GDM1 (cell line): ENCODE measurements around the gene GNG13.
"Not testable (repeated sequence)": the region's sequence is repeated elsewhere in the genome, so short reads cannot be mapped to it uniquely, and the experiment has no call there.

Experiments
- DNase-seq: peaks from one replicate; lab custom pipeline; 2025; lab: John Stamatoyannopoulos, UW

GNG13 gene

GRCh38 chr16:760545-761343 lies 39.8 kb downstream of the GNG13 start, which contains the start of gene MSLN:
TSS of gene MSLN (plus strand) at chr16:760734. CDS start at chr16:762681, 1,947 bp downstream.
- DNase-seq: no peak

- DNase-seq: no peak
Observed at GRCh38 chr16:760065-760464, 40.5 kb downstream of the GNG13 start.

DNA sequence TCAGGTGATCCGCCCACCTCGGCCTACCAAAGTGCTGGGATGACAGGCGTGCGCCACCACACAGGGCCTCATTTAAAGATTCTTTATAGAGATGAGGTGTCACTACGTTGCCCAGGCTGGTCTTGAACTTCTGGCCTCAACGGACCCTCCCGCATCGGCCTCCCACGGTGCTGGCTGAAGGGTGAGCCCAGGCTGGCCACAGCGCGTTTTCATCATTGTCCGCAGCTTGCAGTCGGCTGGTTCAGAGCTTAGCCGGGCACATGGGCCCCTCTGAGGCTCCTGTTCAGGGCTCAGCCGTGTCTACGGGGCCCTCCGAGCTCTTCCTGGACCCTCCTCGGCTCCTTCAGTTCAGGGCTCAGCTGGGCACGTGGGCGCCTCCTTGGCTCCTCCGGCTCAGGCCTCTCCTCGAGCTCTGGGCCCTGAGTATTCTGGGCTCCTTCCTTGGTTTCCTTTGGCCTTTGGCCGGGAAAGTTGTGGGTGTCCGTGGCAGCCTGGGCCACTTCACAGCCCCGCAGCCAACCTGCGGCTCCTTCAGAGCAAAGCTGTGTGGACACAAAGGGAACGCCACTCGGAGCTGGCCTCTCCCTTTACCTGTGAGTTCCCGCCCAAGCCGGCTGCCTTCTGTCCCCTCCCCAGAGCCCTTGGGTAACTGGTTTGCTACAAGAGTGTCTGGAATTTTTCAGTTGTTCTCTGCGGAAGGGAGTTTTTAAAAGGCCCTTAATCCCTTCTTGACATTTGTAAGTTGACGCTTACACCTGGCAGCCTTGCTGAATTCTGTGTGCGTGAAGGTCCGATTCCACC lies 41.2 kb downstream of the GNG13 start:
- DNase-seq: no peak

- DNase-seq: no peak
Observed at GRCh38 chr16:756428-756827, 44.1 kb downstream of the GNG13 start.

GRCh38 chr16:754656-755055 lies 45.9 kb downstream of the GNG13 start:
- DNase-seq: peak; percentile 65

- not testable (repeated sequence) for DNase-seq
Observed at GRCh38 chr16:754121-754607, 46.4 kb downstream of the GNG13 start.

- DNase-seq: no peak
Observed at GRCh38 chr16:752007-752312, 48.6 kb downstream of the GNG13 start.

DNA sequence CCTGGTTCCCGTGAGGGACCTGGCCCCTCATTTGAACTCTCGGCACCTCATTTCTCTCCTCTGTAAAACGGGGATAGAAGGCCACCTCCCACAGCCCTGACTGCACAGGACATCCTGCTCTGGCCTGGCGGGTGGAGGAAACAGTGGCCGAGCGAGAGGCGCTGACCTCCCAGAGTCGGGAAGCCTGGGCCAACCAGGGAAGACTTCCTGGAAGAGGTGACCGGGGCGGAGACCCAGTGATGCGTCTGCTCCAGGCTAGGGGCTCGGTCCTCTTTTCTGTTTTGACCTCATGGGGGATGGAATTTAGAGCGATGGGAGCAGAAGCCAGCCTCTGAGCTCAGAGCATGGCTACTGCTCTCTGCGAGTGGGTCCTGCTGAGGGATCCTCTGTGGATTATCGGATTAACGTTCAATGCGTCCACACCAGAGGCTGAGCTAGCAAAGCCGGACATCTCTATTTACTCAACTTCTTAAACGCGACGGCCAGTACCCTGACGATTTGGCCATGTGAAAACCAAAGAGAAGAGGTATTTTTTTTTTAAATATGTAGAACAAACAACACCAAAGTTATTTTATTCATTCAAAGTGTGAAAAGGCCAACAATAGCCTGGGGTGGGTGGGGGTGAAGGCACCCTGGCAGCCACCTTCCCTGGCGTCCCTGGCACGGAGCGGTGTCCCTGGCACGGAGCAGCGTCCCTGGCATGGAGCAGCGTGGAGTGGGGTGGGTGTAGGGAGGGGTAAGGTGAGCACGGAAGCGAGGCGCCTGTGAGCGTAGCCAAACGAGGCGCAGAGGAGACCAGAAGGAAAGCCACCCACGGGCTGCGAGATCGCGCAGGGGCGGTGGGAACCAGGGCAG lies 49.2 kb downstream of the GNG13 start:
- no peak for DNase-seq

- no peak for DNase-seq
Observed at GRCh38 chr16:750485-750884, 50.0 kb downstream of the GNG13 start.

DNA sequence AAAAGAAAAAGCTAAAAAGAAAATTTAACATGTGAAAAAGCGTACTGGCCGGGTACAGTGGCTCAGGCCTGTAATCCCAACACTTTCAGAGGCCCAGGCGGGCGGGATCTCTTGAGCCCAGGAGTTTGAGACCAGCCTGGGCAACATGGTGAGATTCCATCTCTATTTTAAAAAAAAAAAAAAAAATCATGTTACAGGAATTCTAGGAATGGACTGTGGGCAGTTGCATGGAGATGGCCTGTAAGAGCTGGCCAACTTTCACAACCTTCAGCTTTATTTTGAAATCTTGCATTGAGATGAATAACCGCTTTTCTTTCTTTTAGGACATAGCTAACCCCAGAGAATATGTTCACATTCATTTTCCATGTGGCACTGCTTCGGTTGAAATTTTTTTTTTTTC lies 51.5 kb downstream of the GNG13 start:
- DNase-seq: no peak
